H1 (cell line): ENCODE measurements around the gene EFHD1. TPM values are rescaled to one million over a fixed set of nuclear protein-coding genes. Genes with fewer than 3 reads are reported as not detected.

Experiments
- CTCF ChIA-PET: fragments of 300-600 bp; sonication (Branson Sonifier 250); formaldehyde crosslinking; loops from one replicate; lab custom pipeline; 2021; ENCODE audit not compliant: partially characterized antibody; lab: Charles Lee
- POLR2A ChIA-PET: fragments of 300-600 bp; sonication (Branson Sonifier 250); formaldehyde crosslinking; loops from one replicate; lab custom pipeline; 2021; ENCODE audit warnings: inconsistent platforms; ENCODE audit not compliant: partially characterized antibody; lab: Charles Lee
- DNase-seq, 2 experiments: peaks; one replicate each; pipeline versions ENCODE4 v3.0.0 to v3.0.0-alpha.2; 2010 to 2022; ENCODE audit warnings: low spot score in 2 of 2, low read depth in 1 of 2, mixed read lengths in 1 of 2
- FAIRE-seq: peaks from 2 replicates; lab custom pipeline; 2011; peaks lifted over from hg19 to GRCh38; lab: Jason Lieb, UNC
- H2AFZ ChIP-seq: 2 replicates; pipeline ENCODE4 v1.8.1; 2012; ENCODE audit warnings: low read length, inconsistent platforms
- H2AK5ac ChIP-seq: 2 replicates; pipeline ENCODE4 v1.6.1; 2013; ENCODE audit warnings: low read depth, low read length
- H2BK120ac ChIP-seq: replicated peaks from 2 replicates; pipeline ENCODE3; 2013; ENCODE audit warnings: low read depth, low read length, inconsistent platforms
- H2BK12ac ChIP-seq: 2 replicates; pipeline ENCODE4 v1.6.1; 2013; ENCODE audit warnings: low read depth, low read length
- H2BK15ac ChIP-seq: 2 replicates; pipeline ENCODE4 v1.6.1; 2013; ENCODE audit warnings: low read length
- H2BK20ac ChIP-seq: 2 replicates; pipeline ENCODE4 v1.6.1; 2013; ENCODE audit warnings: low read length
- H2BK5ac ChIP-seq: 2 replicates; pipeline ENCODE4 v1.6.1; 2013; ENCODE audit warnings: low read depth, low read length
- H3K14ac ChIP-seq: 2 replicates; pipeline ENCODE4 v1.6.1; 2013; ENCODE audit warnings: inconsistent platforms; ENCODE audit not compliant: insufficient read length
- H3K18ac ChIP-seq: 2 replicates; pipeline ENCODE4 v1.6.1; 2013; ENCODE audit warnings: low read length; ENCODE audit errors: extremely low read depth
- H3K23ac ChIP-seq: 2 replicates; pipeline ENCODE4 v1.6.1; 2013; ENCODE audit warnings: inconsistent platforms; ENCODE audit not compliant: insufficient read length
- H3K23me2 ChIP-seq: 2 replicates; pipeline ENCODE4 v1.6.1; 2013; ENCODE audit warnings: low read depth, low read length
- H3K27ac ChIP-seq: 2 replicates; pipeline ENCODE4 v1.6.1; 2011; ENCODE audit warnings: low read depth, low read length, inconsistent platforms
- H3K27me3 ChIP-seq, 4 experiments: replicated peaks in 1 of 4; 1 replicate in 1 of 4; 2 replicates in 3 of 4; pipeline versions ENCODE4 v1.6.1 to v1.8.1; 2011 to 2013; ENCODE audit warnings: low read length in 3 of 4, mild to moderate bottlenecking in 3 of 4, inconsistent platforms in 2 of 4, mixed read lengths in 2 of 4, moderate library complexity in 1 of 4; ENCODE audit not compliant: control insufficient read depth in 3 of 4, insufficient read depth in 3 of 4; ENCODE audit errors: extremely low read depth in 1 of 4
- H3K36me3 ChIP-seq, 4 experiments: 2 replicates each; pipeline versions ENCODE4 v1.6.1 to v1.8.1; 2011 to 2013; ENCODE audit warnings: mild to moderate bottlenecking in 4 of 4, low read length in 3 of 4, moderate library complexity in 2 of 4, control low read depth in 1 of 4, inconsistent platforms in 1 of 4; ENCODE audit not compliant: insufficient read depth in 4 of 4, control insufficient read depth in 2 of 4
- H3K4ac ChIP-seq: replicated peaks from 2 replicates; pipeline ENCODE3; 2013; ENCODE audit warnings: low read length, low read depth, mixed read lengths, inconsistent platforms; ENCODE audit not compliant: insufficient read length
- H3K4me1 ChIP-seq, 4 experiments: replicated peaks in 1 of 4; 1 replicate in 1 of 4; 2 replicates in 3 of 4; pipeline versions ENCODE4 v1.6.1 to v1.8.1; 2011 to 2013; ENCODE audit warnings: low read length in 3 of 4, inconsistent platforms in 2 of 4, mixed read lengths in 1 of 4; ENCODE audit not compliant: insufficient read depth in 4 of 4, control insufficient read depth in 3 of 4
- H3K4me2 ChIP-seq, 2 experiments: 2 replicates each; pipeline versions ENCODE4 v1.6.1 to v1.8.1; 2011 to 2013; ENCODE audit warnings: low read depth in 2 of 2, low read length in 2 of 2, control low read depth in 1 of 2, inconsistent platforms in 1 of 2, mild to moderate bottlenecking in 1 of 2; ENCODE audit not compliant: insufficient read depth in 1 of 2
- H3K4me3 ChIP-seq, 4 experiments: fragments of 200-600, 300-600 bp in 1 of 4; sonication (generic), shearing (Covaris generic), sonication (Bioruptor Twin) in 1 of 4; 2 replicates each; pipeline versions ENCODE4 v1.5.1 to v1.8.1; 2011 to 2016; ENCODE audit warnings: low read length in 4 of 4, low read depth in 3 of 4, control low read depth in 2 of 4, inconsistent platforms in 2 of 4, mild to moderate bottlenecking in 2 of 4, mixed read lengths in 1 of 4, moderate library complexity in 1 of 4; ENCODE audit not compliant: insufficient read depth in 2 of 4; ENCODE audit errors: extremely low read depth in 1 of 4
- H3K56ac ChIP-seq: replicated peaks from 2 replicates; pipeline ENCODE3; 2013; ENCODE audit warnings: low read depth, mild to moderate bottlenecking, mixed read lengths, low read length, inconsistent platforms; ENCODE audit not compliant: insufficient read length
- H3K79me1 ChIP-seq: 2 replicates; pipeline ENCODE4 v1.6.1; 2013; ENCODE audit warnings: low read depth, low read length, control low read depth
- H3K79me2 ChIP-seq, 2 experiments: 2 replicates each; pipeline versions ENCODE4 v1.6.1 to v1.8.1; 2012 to 2013; ENCODE audit warnings: low read length in 2 of 2, mild to moderate bottlenecking in 2 of 2, inconsistent platforms in 1 of 2; ENCODE audit not compliant: insufficient read depth in 2 of 2, control insufficient read depth in 1 of 2
- H3K9ac ChIP-seq, 4 experiments: replicated peaks in 1 of 4; 1 replicate in 1 of 4; 2 replicates in 3 of 4; pipeline versions ENCODE4 v1.6.1 to v1.8.1; 2011 to 2013; ENCODE audit warnings: low read depth in 3 of 4, low read length in 3 of 4, control low read depth in 2 of 4, mild to moderate bottlenecking in 2 of 4, moderate library complexity in 2 of 4, inconsistent platforms in 1 of 4; ENCODE audit errors: extremely low read depth in 1 of 4
- H3K9me3 ChIP-seq, 2 experiments: 2 replicates each; pipeline versions ENCODE4 v1.6.1 to v1.8.1; 2012 to 2013; ENCODE audit warnings: mild to moderate bottlenecking in 2 of 2, moderate library complexity in 2 of 2, control low read depth in 1 of 2, inconsistent platforms in 1 of 2, low read depth in 1 of 2, low read length in 1 of 2, mixed read lengths in 1 of 2; ENCODE audit not compliant: insufficient read depth in 2 of 2
- H4K20me1 ChIP-seq, 2 experiments: replicated peaks in 1 of 2; 2 replicates each; pipeline versions ENCODE3 to v1.8.1; 2011 to 2013; ENCODE audit warnings: inconsistent platforms in 2 of 2, low read length in 2 of 2, mild to moderate bottlenecking in 1 of 2; ENCODE audit not compliant: insufficient read depth in 2 of 2, control insufficient read depth in 1 of 2
- H4K5ac ChIP-seq: 2 replicates; pipeline ENCODE4 v1.6.1; 2013; ENCODE audit warnings: low read length, low read depth, mixed read lengths, inconsistent platforms; ENCODE audit not compliant: insufficient read length
- H4K8ac ChIP-seq: 2 replicates; pipeline ENCODE4 v1.8.0; 2013; ENCODE audit warnings: mild to moderate bottlenecking, moderate library complexity, low read length, inconsistent platforms; ENCODE audit not compliant: insufficient read depth; ENCODE audit errors: extremely low read depth
- H4K91ac ChIP-seq: replicated peaks from 2 replicates; pipeline ENCODE3; 2013; ENCODE audit warnings: low read length, mixed read lengths, inconsistent platforms; ENCODE audit not compliant: insufficient read length
- CHD2 ChIP-seq: IDR thresholded peaks from 2 replicates; pipeline ENCODE4 v1.6.1; 2012; ENCODE audit warnings: low read length, improper control_type of control experiment
- CREB1 ChIP-seq: IDR thresholded peaks from 2 replicates; pipeline ENCODE4 v1.6.1; 2012; ENCODE audit warnings: inconsistent platforms
- CTBP2 ChIP-seq: IDR thresholded peaks from 2 replicates; pipeline ENCODE4 v1.7.0; 2011; ENCODE audit warnings: borderline replicate concordance, mild to moderate bottlenecking, moderate library complexity, mixed read lengths, low read length; ENCODE audit not compliant: insufficient read depth, insufficient read length
- EP300 ChIP-seq, 2 experiments: IDR thresholded peaks; 1 replicate in 1 of 2; 2 replicates in 1 of 2; pipeline ENCODE4 v1.6.1; 2011 to 2012; ENCODE audit warnings: low read depth in 2 of 2, low read length in 2 of 2, mild to moderate bottlenecking in 2 of 2, borderline replicate concordance in 1 of 2, inconsistent platforms in 1 of 2, moderate library complexity in 1 of 2
- FOSL1 ChIP-seq: IDR thresholded peaks from 2 replicates; pipeline ENCODE4 v1.6.1; 2011; ENCODE audit warnings: mild to moderate bottlenecking, low read depth, low read length, moderate library complexity; ENCODE audit not compliant: insufficient read depth
- GTF2F1 ChIP-seq: IDR thresholded peaks from 2 replicates; pipeline ENCODE4 v1.6.1; 2012; ENCODE audit warnings: low read depth, low read length, improper control_type of control experiment, borderline replicate concordance
- KDM4A ChIP-seq: IDR thresholded peaks from one replicate; pipeline ENCODE4 v1.7.1; 2012; ENCODE audit warnings: low read depth, mild to moderate bottlenecking, moderate library complexity, low read length, inconsistent platforms; ENCODE audit not compliant: severe bottlenecking
- MAFK ChIP-seq: IDR thresholded peaks from 2 replicates; pipeline ENCODE4 v1.6.1; 2012; ENCODE audit warnings: low read depth, mild to moderate bottlenecking, improper control_type of control experiment, low read length
- RAD21 ChIP-seq, 2 experiments: IDR thresholded peaks in 1 of 2; conservative IDR thresholded peaks in 1 of 2; 2 replicates each; pipeline ENCODE4 v1.6.1; 2011; ENCODE audit warnings: low read depth in 2 of 2, low read length in 2 of 2, improper control_type of control experiment in 1 of 2, inconsistent platforms in 1 of 2, mild to moderate bottlenecking in 1 of 2, moderate library complexity in 1 of 2
- SIRT6 ChIP-seq: IDR thresholded peaks from one replicate; pipeline ENCODE4 v1.7.1; 2012; ENCODE audit warnings: low read length, inconsistent platforms
- SIX5 ChIP-seq: IDR thresholded peaks from 2 replicates; pipeline ENCODE4 v1.6.1; 2011; ENCODE audit warnings: mild to moderate bottlenecking, low read depth, low read length
- USF2 ChIP-seq: IDR thresholded peaks from 2 replicates; pipeline ENCODE4 v1.6.1; 2011; ENCODE audit warnings: low read length, improper control_type of control experiment
- YY1 ChIP-seq: IDR thresholded peaks from 2 replicates; pipeline ENCODE4 v1.6.1; 2011; ENCODE audit warnings: low read depth, mild to moderate bottlenecking, low read length
- WGBS, 2 experiments: shearing (Covaris generic) in 1 of 2; methylation state at CpG; one replicate each; pipeline versions ENCODE4 v1.1.6 to v1.1.7; 2013 to 2015; ENCODE audit warnings: low lambda C conversion rate in 2 of 2, mixed read lengths in 2 of 2, inconsistent platforms in 1 of 2, low coverage in 1 of 2, missing lambda C conversion rate in 1 of 2; ENCODE audit not compliant: insufficient replicate concordance in 2 of 2, insufficient coverage in 1 of 2, insufficient read length in 1 of 2; ENCODE audit errors: extremely low coverage in 1 of 2, missing lambda C conversion rate in 1 of 2; 5-methylcytosine and 5-hydroxymethylcytosine counted together
- polyA plus RNA-seq, 7 experiments: library from polyadenylated mRNA; depleted of rRNA in 3 of 7; stranded (reverse) in 5 of 7; unstranded in 2 of 7; fragments of >200 nt in 5 of 7; fragments of 200-250 nt in 2 of 7; gene quantifications; 1 replicate in 5 of 7; 2 replicates in 1 of 7; 4 replicates in 1 of 7; pipeline versions ENCODE4 v1.2.1 to v1.2.3, GENCODE V29; 2011 to 2013; ENCODE audit warnings: missing spikeins in 2 of 7, mixed read lengths in 2 of 7
- total RNA-seq: library from RNA; stranded (reverse); fragmentation: NEBNext Ultra II Directional; extraction: Animal tissue kit (Norgen Biotek cat#: 25700); gene quantifications from 2 replicates; pipeline ENCODE4 v1.2.1, GENCODE V29; 2021

Gene EFHD1
- total and polyA plus RNA-seq, 2 of the 8 experiments (the other 6 are each of a cell fraction or from before 2014, with no cell fraction given) = 3.4 to 4.5 TPM

DNA sequence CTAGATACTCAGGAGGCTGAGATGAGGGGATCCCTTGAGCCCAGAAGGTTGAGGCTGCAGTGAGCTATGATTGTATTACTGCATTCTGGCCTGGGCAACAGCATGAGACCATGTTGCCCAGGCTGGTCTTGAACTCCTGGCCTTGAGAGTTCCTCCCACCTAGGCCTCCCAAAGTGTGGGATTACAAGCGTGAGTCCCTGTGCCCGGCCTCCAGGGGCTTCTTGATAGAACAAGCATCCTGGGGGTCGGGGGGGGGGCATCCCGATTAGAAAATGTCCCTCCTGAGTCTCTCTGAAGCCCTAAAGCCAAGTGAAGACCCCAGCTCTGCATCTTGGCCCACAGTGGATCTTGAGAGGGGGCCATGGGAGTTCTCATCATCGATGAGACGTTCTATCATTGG lies 22.3 kb upstream of the EFHD1 start:
- no peak overlapping the region for H4K91ac ChIP-seq
- no peak overlapping the region for H4K8ac ChIP-seq
- H3K56ac ChIP-seq = no peak overlapping the region
- H3K23ac ChIP-seq = no peak overlapping the region
- TF ChIP-seq FOSL1 (no peak), YY1 (no peak), SIX5 (no peak), EP300 (IDR thresholded peaks at IDR 0.05; ENCODE audit: borderline replicate concordance in 1 of 2, low read depth in 2 of 2, low read length in 2 of 2) (no peak), GTF2F1 (no peak), USF2 (no peak), CHD2 (no peak), SIRT6 (no peak), CTBP2 (no peak), KDM4A (no peak), CREB1 (no peak), RAD21 (IDR thresholded peaks at IDR 0.05 in 1 of 2, conservative IDR thresholded peaks at IDR 0.05 in 1 of 2; ENCODE audit: low read depth in 2 of 2, low read length in 2 of 2) (no peak), MAFK (no peak)
- H3K27me3 ChIP-seq = no peaks in the 10 kb centered on the region
- ChIA-PET CTCF (interaction anchor here (0.7 to 4.2 kb wide), 19 partner anchors 9 to 77 kb away, joined by 3 to 58 read pairs (median 6); partner anchors contain the start of gene EFHD1), POLR2A (interaction anchor here (1.0 kb wide), 1 partner anchor 21 kb away, joined by 4 read pairs; no protein-coding TSS in a partner anchor)
- no peak overlapping the region for H3K18ac ChIP-seq
- 91% methylated on average over 5 of the region's 6 CpGs; no CpG with 5 or more reads in 1 of the 2 experiments for WGBS, 2 experiments
- no peak overlapping the region for H3K4ac ChIP-seq
- no peaks in the 10 kb centered on the region for H3K36me3 ChIP-seq
- H3K23me2 ChIP-seq = peaks cover 5% of the 10 kb centered on the region; the same call in 1 of the 2 replicates
- no peak overlapping the region for H3K4me3 ChIP-seq
- no peak for FAIRE-seq
- H3K27ac ChIP-seq = no peak overlapping the region
- no peak overlapping the region for H2BK5ac ChIP-seq
- no peak overlapping the region for H2BK12ac ChIP-seq
- H3K9me3 ChIP-seq = no peaks in the 10 kb centered on the region
- H3K4me1 ChIP-seq = no peaks in the 10 kb centered on the region; a peak in 1 of 7 replicates
- H3K4me2 ChIP-seq = no peak overlapping the region
- H2AK5ac ChIP-seq = no peak overlapping the region
- no peak overlapping the region for H2AFZ ChIP-seq
- no peak overlapping the region for H2BK20ac ChIP-seq
- DNase-seq = no peak
- H3K79me2 ChIP-seq = no peaks in the 10 kb centered on the region
- no peak overlapping the region for H2BK120ac ChIP-seq
- no peak overlapping the region for H3K14ac ChIP-seq
- no peak overlapping the region for H3K9ac ChIP-seq
- no peaks in the 10 kb centered on the region for H3K79me1 ChIP-seq
- no peak overlapping the region for H4K5ac ChIP-seq
- H4K20me1 ChIP-seq = peaks cover 0 to 1% of the 10 kb centered on the region in 2 experiments
- H2BK15ac ChIP-seq = no peak overlapping the region
